ES-I3 (cell line): ENCODE data around the gene ZIC4.

Experiments
- H3K36me3 ChIP-seq: 2 replicates; pipeline ENCODE4 v1.6.1; 2013; ENCODE audit warnings: mild to moderate bottlenecking, low read length, control low read depth, moderate library complexity; ENCODE audit not compliant: insufficient read depth
- H3K4me1 ChIP-seq: 2 replicates; pipeline ENCODE4 v1.6.1; 2013; ENCODE audit warnings: mild to moderate bottlenecking, control low read depth, low read length; ENCODE audit not compliant: insufficient read depth
- H3K9ac ChIP-seq: 2 replicates; pipeline ENCODE4 v1.6.1; 2013; ENCODE audit warnings: low read depth, mild to moderate bottlenecking, low read length, moderate library complexity
- H3K9me3 ChIP-seq: 2 replicates; pipeline ENCODE4 v1.6.1; 2013; ENCODE audit warnings: mild to moderate bottlenecking, low read length, moderate library complexity; ENCODE audit not compliant: control insufficient read depth, insufficient read depth

Gene ZIC4

GRCh38 chr3:147368561-147369221 lies 37.7 kb downstream of the ZIC4 start:
- H3K9ac ChIP-seq: no peak overlapping the region
- no peaks in the 10 kb centered on the region for H3K36me3 ChIP-seq
- H3K9me3 ChIP-seq: no peaks in the 10 kb centered on the region
- peaks cover 13% of the 10 kb centered on the region for H3K4me1 ChIP-seq

DNA sequence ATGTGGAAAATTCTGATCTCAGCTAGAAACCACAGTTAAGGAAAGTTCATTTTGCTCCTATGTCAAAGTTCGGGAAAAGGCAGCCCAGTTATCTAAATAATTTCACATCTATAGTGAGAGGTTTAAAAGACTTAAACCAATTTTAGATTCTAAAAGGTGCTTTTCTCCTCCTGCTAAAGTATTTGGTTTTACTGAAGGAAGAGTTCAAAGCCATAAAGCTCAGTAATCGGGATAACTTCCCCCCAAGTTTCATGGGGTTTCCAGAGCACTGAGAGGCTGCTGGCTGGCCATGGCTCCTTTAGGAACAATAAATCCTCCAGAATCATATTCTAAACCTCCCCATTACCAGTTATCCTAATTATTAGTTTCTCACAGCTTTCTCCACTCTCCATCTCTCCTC lies 38.2 kb downstream of the ZIC4 start:
- H3K36me3 ChIP-seq: no peaks in the 10 kb centered on the region
- H3K9ac ChIP-seq: no peak overlapping the region
- no peaks in the 10 kb centered on the region for H3K9me3 ChIP-seq
- H3K4me1 ChIP-seq: peaks cover 13% of the 10 kb centered on the region

- peaks cover 13% of the 10 kb centered on the region for H3K4me1 ChIP-seq
- H3K9ac ChIP-seq: no peak overlapping the region
- no peaks in the 10 kb centered on the region for H3K9me3 ChIP-seq
- H3K36me3 ChIP-seq: no peaks in the 10 kb centered on the region
These were observed 38.7 kb downstream of the ZIC4 start for GRCh38 chr3:147367676-147368075.

DNA sequence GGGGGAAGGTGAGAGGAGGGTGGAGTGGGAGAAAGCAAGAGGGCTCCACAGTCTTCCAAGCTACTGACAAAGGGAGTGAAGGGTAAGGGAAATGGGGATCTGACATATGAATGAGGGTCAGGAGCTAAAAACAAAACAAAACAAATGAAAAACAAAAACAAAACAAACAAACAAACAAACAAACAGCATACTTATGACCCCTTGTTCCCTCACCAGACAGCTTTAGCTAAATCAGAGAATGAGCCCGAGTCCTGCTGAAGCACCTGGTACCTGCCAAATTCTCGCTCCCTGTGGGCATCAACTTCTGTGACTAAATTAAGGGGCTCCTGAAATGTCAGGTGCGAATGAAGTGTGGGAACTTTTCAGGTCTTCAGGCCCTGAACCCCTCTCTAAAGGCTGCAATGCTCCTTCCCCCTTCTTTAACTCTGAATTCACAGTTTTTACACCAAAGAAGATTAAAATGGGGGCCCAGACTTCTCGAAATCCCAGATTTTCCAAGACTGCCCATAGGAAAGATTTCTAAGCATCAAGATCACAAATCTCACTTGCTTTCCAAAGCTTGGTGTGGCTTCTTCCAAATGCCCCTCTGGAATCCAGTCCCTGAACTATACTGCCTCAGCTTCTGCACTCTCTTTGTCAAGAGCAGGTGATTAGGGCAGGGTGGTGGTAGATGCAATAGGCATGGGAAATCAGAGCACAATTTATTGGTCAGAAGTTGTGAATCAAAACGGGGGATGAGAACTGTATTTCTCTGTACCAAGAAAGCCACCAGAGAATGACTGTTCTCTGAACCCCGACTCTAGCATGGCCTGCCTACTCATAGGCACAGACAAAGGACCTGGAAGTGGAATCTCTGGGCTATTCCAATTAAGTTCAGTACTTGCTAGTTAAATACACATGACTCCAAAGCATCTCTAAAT lies 40.9 kb downstream of the ZIC4 start:
- H3K9ac ChIP-seq: no peak overlapping the region
- peaks cover 11% of the 10 kb centered on the region for H3K4me1 ChIP-seq
- no peaks in the 10 kb centered on the region for H3K36me3 ChIP-seq
- no peaks in the 10 kb centered on the region for H3K9me3 ChIP-seq

DNA sequence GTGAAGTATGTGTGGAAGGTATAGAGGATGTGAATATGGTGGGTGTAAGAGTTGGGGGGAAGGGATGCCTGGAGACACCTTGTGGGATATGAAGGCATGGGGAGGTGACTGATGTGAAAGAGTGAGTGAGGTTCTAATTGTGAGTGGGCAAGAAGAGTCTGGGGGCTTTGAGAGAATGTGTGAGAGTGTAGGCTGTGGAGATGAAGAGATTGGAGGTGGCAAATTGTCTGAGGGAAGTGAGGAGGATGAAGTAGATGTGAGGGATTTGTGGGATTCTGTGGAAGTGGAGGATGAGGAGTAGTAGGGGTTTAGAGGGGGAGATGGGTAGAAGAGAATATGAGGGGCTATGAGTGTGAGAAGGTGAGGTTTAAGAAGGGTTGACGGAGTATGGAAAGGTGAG lies 41.6 kb downstream of the ZIC4 start:
- H3K9ac ChIP-seq: no peak overlapping the region
- peaks cover 6% of the 10 kb centered on the region; the same call in 1 of the 2 replicates for H3K4me1 ChIP-seq
- no peaks in the 10 kb centered on the region for H3K9me3 ChIP-seq
- no peaks in the 10 kb centered on the region for H3K36me3 ChIP-seq

DNA sequence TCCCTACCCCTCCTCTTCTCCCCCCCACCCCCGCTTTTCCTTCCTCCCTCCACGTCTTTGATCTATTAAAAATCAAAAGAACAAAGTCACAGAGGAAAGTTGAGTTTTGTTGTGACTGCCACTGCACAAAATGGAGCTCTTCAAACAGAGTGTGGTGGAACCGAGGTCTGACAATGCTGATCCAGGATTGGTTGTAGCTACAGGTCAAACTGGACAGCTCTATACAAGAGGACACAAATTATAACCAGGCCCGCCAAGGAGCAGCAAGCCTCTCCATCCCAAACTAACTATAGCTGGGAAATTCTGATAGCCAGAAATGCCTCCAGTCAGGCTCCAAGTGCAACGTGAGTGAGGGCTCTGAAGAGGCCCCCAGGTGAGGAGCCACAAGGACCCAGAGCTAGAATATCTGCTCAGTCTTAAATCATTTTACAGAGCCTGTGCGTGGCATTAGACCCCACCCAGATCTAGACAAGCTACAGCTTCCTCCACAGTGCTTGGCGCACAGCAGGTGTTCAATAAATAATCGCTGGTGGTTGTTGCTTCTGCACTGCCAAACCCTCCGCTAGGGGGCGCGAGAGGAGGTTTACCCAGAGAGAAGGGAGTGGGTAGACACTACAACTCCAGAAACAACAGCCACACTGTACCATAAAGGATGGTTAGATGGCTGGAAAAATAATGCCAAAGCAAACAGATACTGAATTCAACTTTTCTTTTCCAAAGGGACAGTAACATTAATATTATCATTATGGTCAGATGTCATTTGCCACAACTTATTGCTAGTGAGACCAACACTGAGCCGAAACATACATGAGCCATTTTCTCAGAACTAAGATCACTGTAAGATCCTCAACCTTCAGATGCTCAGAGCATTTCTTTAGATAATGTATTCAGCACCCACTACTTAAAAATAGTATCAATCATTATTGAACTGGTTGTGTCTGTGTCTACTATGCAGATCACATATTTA lies 44.6 kb downstream of the ZIC4 start:
- Histone ChIP-seq H3K9ac (no peak overlapping the region), H3K36me3 (no peaks in the 10 kb centered on the region), H3K9me3 (no peaks in the 10 kb centered on the region), H3K4me1 (peaks cover 9% of the 10 kb centered on the region)

DNA sequence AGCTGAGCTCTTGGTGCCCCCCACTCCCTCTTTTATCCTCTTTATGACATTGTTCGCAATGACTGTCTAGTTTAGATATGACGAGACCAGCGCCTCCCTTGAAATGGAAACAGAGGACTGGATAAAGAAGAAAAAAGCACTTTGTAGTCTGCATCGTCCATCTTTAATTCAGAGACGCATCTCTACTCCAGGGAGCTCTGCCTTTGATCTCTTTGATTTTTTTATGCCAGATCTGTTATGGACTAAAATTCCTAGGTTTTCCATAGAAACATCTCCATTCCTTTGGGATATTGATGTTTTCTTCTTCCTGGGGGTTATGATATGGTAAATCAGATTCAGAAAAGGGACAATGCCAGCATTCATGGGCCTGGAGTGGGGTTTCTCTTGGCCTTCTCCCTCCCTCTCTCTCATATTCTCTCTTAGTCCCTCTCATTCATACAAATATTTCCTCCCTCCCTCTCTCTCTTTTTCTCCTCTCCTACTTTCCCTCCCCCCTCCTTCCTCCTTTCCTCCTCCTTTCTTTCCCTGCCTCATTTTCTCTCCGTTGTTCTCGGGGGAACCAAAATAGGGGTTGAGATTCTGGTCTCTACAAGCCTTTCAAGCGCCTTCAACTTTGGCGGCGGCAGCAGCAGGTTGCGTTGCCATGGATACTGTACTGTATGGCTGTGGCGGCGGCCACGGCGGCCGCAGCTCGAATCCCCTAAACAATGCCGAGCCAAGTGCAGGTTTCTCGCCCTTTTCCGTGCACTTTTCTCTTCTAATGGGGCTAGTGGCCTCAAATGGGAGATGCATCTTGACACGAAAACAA lies 45.5 kb downstream of the ZIC4 start:
- H3K36me3 ChIP-seq: no peaks in the 10 kb centered on the region
- no peaks in the 10 kb centered on the region for H3K9me3 ChIP-seq
- H3K4me1 ChIP-seq: peaks cover 13% of the 10 kb centered on the region
- no peak overlapping the region for H3K9ac ChIP-seq

DNA sequence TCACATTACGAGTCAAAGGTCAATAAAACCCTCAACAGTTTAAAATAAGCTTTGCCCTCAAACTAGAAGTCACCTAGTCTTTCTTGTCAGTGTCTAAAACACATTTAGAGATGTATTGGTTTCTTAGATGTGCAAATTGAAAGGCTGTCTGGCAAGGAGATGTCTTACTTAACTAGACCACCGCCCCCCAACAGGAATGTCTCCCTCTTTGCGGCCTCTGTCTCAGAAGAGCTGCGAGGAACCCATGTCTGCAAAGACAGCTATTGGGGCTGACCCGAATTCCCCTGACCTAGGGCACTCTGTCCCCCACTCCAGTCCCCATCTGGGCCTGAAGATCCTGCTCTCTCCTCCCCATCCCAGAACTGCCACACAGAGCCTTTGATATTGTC lies 46.3 kb downstream of the ZIC4 start:
- no peak overlapping the region for H3K9ac ChIP-seq
- no peaks in the 10 kb centered on the region for H3K9me3 ChIP-seq
- no peaks in the 10 kb centered on the region for H3K36me3 ChIP-seq
- H3K4me1 ChIP-seq: peaks cover 18% of the 10 kb centered on the region

GRCh38 chr3:147359177-147360050 lies 46.9 kb downstream of the ZIC4 start:
- no peaks in the 10 kb centered on the region for H3K36me3 ChIP-seq
- no peaks in the 10 kb centered on the region for H3K9me3 ChIP-seq
- peaks cover 18% of the 10 kb centered on the region for H3K4me1 ChIP-seq
- no peak overlapping the region for H3K9ac ChIP-seq

- Histone ChIP-seq H3K4me1 (peaks cover 21% of the 10 kb centered on the region), H3K36me3 (no peaks in the 10 kb centered on the region), H3K9me3 (no peaks in the 10 kb centered on the region), H3K9ac (no peak overlapping the region)
These were observed 48.0 kb downstream of the ZIC4 start for GRCh38 chr3:147358144-147358992.

- Histone ChIP-seq H3K9me3 (no peaks in the 10 kb centered on the region), H3K9ac (no peak overlapping the region), H3K36me3 (no peaks in the 10 kb centered on the region), H3K4me1 (peaks cover 21% of the 10 kb centered on the region)
These were observed 49.1 kb downstream of the ZIC4 start for GRCh38 chr3:147356909-147357900.
